Astrocyte (in vitro differentiated cells and primary cell): Measurements from ENCODE around the gene SLC13A5.

Experiments
- CTCF ChIP-seq: IDR thresholded peaks from 2 replicates; pipeline ENCODE4 v1.5.1; 2011; ENCODE audit warnings: low read depth, mild to moderate bottlenecking, inconsistent platforms, low read length, moderate library complexity; ENCODE audit not compliant: insufficient read depth
- EZH2 ChIP-seq: IDR thresholded peaks from 2 replicates; pipeline ENCODE4 v1.6.1; 2012; ENCODE audit warnings: mild to moderate bottlenecking, low read length, inconsistent platforms; ENCODE audit not compliant: insufficient read depth

DNA sequence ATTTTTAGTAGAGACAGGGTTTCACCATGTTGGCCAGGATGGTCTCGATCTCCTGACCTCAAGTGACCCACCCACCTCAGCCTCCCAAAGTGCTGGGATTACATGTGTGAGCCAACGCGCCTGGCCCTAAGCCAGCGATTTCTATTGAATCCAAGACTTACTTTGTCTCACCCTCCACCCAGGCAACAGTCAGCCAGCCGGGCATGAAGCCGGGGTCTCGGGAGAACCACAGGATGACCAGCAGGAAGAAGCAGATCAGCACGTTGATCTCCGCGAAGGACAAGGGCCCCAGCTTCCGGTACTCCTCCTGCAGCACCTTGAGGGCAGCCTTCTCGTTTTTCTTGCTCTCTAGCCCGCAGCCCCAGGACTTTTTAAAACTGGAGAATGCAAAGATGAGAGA, 17.6 kb downstream of the SLC13A5 start:
- TF ChIP-seq CTCF (no peak), EZH2 (no peak)
